Panc1 (cell line): ENCODE results near the gene SLC25A38.

Experiments used
- POLR2AphosphoS5 ChIP-seq: IDR thresholded peaks from 2 replicates; pipeline ENCODE4 v1.6.1; 2012; ENCODE audit warnings: mild to moderate bottlenecking, low read depth, low read length, moderate library complexity
- SIN3A ChIP-seq: IDR thresholded peaks from 2 replicates; pipeline ENCODE4 v1.6.1; 2012; ENCODE audit warnings: low read depth, mild to moderate bottlenecking, low read length, moderate library complexity, borderline replicate concordance; ENCODE audit not compliant: insufficient read depth
- TCF7L2 ChIP-seq: IDR thresholded peaks from 2 replicates; pipeline ENCODE4 v1.6.1; 2011; ENCODE audit warnings: mild to moderate bottlenecking, low read depth, low read length, inconsistent platforms
- TF ChIP-seq, protein P1 (sequence below): fragments of 450-650 bp; IDR thresholded peaks from 2 replicates; pipeline ENCODE4 v1.5.1; 2017; ENCODE audit warnings: mild to moderate bottlenecking
- TF ChIP-seq, protein P2 (sequence below), 2 experiments: IDR thresholded peaks; 2 replicates each; pipeline ENCODE4 v1.6.1; 2011 to 2012; ENCODE audit warnings: low read depth in 2 of 2, control low read depth in 1 of 2, low read length in 1 of 2, mild to moderate bottlenecking in 1 of 2, moderate library complexity in 1 of 2; ENCODE audit not compliant: insufficient read depth in 1 of 2

DNA sequence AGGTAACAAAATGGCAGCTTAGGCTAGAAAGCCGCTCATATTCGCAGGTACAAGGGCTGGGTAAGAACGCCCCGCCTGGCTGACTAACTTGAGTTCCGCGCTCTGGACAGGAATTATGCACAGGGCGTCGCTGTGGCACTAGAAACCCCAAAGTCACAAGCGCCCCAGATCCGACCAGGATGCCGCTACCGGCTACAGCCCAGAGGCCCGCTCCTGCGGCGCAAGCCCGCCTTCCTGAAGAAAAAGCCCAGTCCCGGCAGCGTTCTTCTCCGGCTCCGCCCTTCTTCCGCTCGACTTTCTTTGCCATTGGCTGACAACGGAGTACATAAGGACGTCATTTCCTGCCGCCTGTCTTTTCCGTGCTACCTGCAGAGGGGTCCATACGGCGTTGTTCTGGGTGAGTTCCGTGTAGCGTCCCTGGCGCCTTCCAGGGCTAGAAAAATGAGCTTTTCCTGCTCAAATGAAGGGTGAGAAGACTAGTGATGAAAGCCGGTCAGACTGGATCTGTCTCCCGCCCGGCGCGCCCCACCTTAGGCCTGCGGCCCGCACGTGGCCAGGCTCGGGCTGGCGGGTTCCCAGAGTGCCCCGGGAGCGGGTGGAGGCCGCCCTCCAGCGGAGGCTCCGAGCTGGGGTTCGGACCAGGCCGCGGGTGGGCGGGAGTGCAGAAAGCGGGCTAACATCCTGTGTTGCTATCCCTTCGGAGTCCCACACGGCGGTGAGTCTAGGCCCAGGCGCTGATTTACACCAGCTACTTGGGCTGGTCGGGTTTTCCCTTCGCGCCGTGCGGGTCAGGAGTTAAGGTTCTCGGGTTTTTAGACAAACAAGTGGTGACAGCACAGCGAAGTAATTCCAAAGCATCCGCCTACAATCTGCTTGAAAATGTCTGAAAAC is 23.4 kb downstream of the SLC25A38 start, which contains the start of gene RPSA:
- TF ChIP-seq, protein P1, sequence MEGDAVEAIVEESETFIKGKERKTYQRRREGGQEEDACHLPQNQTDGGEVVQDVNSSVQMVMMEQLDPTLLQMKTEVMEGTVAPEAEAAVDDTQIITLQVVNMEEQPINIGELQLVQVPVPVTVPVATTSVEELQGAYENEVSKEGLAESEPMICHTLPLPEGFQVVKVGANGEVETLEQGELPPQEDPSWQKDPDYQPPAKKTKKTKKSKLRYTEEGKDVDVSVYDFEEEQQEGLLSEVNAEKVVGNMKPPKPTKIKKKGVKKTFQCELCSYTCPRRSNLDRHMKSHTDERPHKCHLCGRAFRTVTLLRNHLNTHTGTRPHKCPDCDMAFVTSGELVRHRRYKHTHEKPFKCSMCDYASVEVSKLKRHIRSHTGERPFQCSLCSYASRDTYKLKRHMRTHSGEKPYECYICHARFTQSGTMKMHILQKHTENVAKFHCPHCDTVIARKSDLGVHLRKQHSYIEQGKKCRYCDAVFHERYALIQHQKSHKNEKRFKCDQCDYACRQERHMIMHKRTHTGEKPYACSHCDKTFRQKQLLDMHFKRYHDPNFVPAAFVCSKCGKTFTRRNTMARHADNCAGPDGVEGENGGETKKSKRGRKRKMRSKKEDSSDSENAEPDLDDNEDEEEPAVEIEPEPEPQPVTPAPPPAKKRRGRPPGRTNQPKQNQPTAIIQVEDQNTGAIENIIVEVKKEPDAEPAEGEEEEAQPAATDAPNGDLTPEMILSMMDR: peak; percentile 63
- TF ChIP-seq, protein P2, sequence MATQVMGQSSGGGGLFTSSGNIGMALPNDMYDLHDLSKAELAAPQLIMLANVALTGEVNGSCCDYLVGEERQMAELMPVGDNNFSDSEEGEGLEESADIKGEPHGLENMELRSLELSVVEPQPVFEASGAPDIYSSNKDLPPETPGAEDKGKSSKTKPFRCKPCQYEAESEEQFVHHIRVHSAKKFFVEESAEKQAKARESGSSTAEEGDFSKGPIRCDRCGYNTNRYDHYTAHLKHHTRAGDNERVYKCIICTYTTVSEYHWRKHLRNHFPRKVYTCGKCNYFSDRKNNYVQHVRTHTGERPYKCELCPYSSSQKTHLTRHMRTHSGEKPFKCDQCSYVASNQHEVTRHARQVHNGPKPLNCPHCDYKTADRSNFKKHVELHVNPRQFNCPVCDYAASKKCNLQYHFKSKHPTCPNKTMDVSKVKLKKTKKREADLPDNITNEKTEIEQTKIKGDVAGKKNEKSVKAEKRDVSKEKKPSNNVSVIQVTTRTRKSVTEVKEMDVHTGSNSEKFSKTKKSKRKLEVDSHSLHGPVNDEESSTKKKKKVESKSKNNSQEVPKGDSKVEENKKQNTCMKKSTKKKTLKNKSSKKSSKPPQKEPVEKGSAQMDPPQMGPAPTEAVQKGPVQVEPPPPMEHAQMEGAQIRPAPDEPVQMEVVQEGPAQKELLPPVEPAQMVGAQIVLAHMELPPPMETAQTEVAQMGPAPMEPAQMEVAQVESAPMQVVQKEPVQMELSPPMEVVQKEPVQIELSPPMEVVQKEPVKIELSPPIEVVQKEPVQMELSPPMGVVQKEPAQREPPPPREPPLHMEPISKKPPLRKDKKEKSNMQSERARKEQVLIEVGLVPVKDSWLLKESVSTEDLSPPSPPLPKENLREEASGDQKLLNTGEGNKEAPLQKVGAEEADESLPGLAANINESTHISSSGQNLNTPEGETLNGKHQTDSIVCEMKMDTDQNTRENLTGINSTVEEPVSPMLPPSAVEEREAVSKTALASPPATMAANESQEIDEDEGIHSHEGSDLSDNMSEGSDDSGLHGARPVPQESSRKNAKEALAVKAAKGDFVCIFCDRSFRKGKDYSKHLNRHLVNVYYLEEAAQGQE (IDR thresholded peaks at IDR 0.05; ENCODE audit: insufficient read depth in 1 of 2, low read depth in 2 of 2, low read length in 1 of 2): no peak
- TF ChIP-seq POLR2AphosphoS5: peak; percentile 98
- no peak for TF ChIP-seq TCF7L2
- no peak; the same call in 1 of the 2 replicates for TF ChIP-seq SIN3A
